SK-N-MC (cell line): Measurements from ENCODE around the gene MMP17.

Experiments
- EZH2 ChIP-seq: fragments of 200-600 bp; sonication (generic); IDR thresholded peaks from one replicate; pipeline ENCODE4 v1.6.1; 2017; ENCODE audit warnings: antibody characterized with exemption
- FOXP2 ChIP-seq: optimal IDR thresholded peaks from 2 replicates; pipeline ENCODE3; 2011; ENCODE audit warnings: mild to moderate bottlenecking, moderate library complexity; ENCODE audit not compliant: insufficient read depth; ENCODE audit errors: extremely low read length, control extremely low read depth
- POLR2AphosphoS5 ChIP-seq: IDR thresholded peaks from 2 replicates; pipeline ENCODE4 v1.6.1; 2012; ENCODE audit warnings: mild to moderate bottlenecking, low read depth, low read length, borderline replicate concordance

- no peak for TF ChIP-seq EZH2
- no peak for TF ChIP-seq POLR2AphosphoS5
- TF ChIP-seq FOXP2: no peak
Observed at GRCh38 chr12:131818821-131819585, 9.2 kb upstream of the MMP17 start.
